Tibial artery (tissue), 4 donors: ENCODE measurements around the gene TAS1R1.

Source experiments
- DNase-seq, 2 donors: peaks; one replicate each; pipeline ENCODE4 v3.0.0-alpha.2; 2019
- H3K27ac ChIP-seq, 2 donors: fragments of 200-600 bp; sonication (generic) in 1 of 2; 1 replicate in 1 of 2; 2 replicates in 1 of 2; pipeline ENCODE4 v1.5.1; 2018 to 2019; ENCODE audit warnings: mild to moderate bottlenecking in 1 of 2
- H3K27me3 ChIP-seq, 2 donors: fragments of 200-600 bp; sonication (generic) in 1 of 2; one replicate each; pipeline versions ENCODE4 v1.5.1 to v1.6.0; 2016 to 2019
- H3K36me3 ChIP-seq, 3 donors: fragments of 200-600 bp; sonication (generic) in 2 of 3; one replicate each; pipeline ENCODE4 v1.5.1; 2016 to 2019; ENCODE audit warnings: mild to moderate bottlenecking in 2 of 3
- H3K4me1 ChIP-seq, 4 donors: fragments of 200-600 bp; sonication (generic) in 2 of 4; 1 replicate in 3 of 4; 2 replicates in 1 of 4; pipeline ENCODE4 v1.5.1; 2016 to 2019
- H3K4me3 ChIP-seq, 2 donors: fragments of 200-600 bp; sonication (generic) in 1 of 2; 1 replicate in 1 of 2; 2 replicates in 1 of 2; pipeline ENCODE4 v1.5.1; 2018 to 2019; ENCODE audit warnings: mild to moderate bottlenecking in 2 of 2
- H3K9me3 ChIP-seq, 3 donors: fragments of 200-600 bp; sonication (generic) in 1 of 3; one replicate each; pipeline ENCODE4 v1.5.1; 2016 to 2019
- CTCF ChIP-seq, 2 experiments: fragments of 200-600 bp in 1 of 2; fragments of 450-650 bp in 1 of 2; IDR thresholded peaks; one replicate each; pipeline ENCODE4 v1.5.1; 2017 to 2019; ENCODE audit warnings: antibody characterized with exemption in 2 of 2, mild to moderate bottlenecking in 1 of 2, moderate library complexity in 1 of 2
- intact Hi-C: fragments of 100-400 bp; cut with DNase I; formaldehyde crosslinking; loops from one replicate; pipeline ENCODE4 v1.15.0; 2023; ENCODE audit warnings: low total_unique reads

TAS1R1 gene

GRCh38 chr1:6523566-6523965, 31.5 kb upstream of the TAS1R1 start:
- intact Hi-C loops, result no loop called here
- no peak for DNase-seq
- peak; percentile 13 to 25 for TF ChIP-seq CTCF (IDR thresholded peaks at IDR 0.05)

GRCh38 chr1:6526316-6526715, 28.8 kb upstream of the TAS1R1 start:
- H3K9me3 ChIP-seq, result no peaks in the 10 kb centered on the region
- no peaks in the 10 kb centered on the region for H3K27me3 ChIP-seq
- H3K36me3 ChIP-seq, result peaks cover 44 to 76% (median 75%) of the 10 kb centered on the region in 3 donors
- H3K27ac ChIP-seq, result no peak overlapping the region
- no peak for TF ChIP-seq CTCF (IDR thresholded peaks at IDR 0.05)
- no peaks in the 10 kb centered on the region for H3K4me1 ChIP-seq
- intact Hi-C loops, result no loop called here
- DNase-seq, result no peak
- no peak overlapping the region for H3K4me3 ChIP-seq

More at GRCh38 chr1:6523566-6523965, 31.5 kb upstream of the TAS1R1 start:
- Histone ChIP-seq H3K9me3 (no peaks in the 10 kb centered on the region), H3K4me3 (no peak overlapping the region), H3K36me3 (peaks cover 29 to 49% (median 49%) of the 10 kb centered on the region in 3 donors), H3K4me1 (peaks cover 0 to 24% (median 21%) of the 10 kb centered on the region in 4 donors), H3K27me3 (no peaks in the 10 kb centered on the region), H3K27ac (no peak overlapping the region)

DNA sequence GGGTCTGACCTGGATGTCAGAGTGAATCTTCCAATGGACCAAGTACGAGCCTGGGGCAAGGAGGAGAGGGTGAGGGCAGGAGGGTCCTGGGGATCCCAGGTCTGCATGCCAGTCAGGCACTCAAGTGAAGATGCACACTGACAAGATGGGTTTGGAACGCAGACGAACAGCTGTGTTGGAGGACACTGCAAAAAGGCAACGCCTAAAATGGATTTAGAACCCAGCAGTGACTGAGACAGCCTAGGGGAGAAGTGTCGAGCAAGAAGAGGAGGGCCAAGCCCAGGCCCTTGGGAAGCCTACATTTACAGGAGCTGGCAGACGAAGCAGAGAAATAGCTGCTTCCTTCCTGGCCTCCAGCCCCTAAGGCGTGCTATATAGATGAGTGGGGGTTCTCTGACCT, 26.6 kb upstream of the TAS1R1 start:
- DNase-seq, result no peak
- peaks cover 66 to 97% (median 93%) of the 10 kb centered on the region in 3 donors for H3K36me3 ChIP-seq
- no peak for TF ChIP-seq CTCF (IDR thresholded peaks at IDR 0.05)
- H3K4me1 ChIP-seq, result no peaks in the 10 kb centered on the region
- no peaks in the 10 kb centered on the region for H3K9me3 ChIP-seq
- H3K27ac ChIP-seq, result no peak overlapping the region
- H3K27me3 ChIP-seq, result no peaks in the 10 kb centered on the region
- intact Hi-C loops, result no loop called here
- no peak overlapping the region for H3K4me3 ChIP-seq

DNA sequence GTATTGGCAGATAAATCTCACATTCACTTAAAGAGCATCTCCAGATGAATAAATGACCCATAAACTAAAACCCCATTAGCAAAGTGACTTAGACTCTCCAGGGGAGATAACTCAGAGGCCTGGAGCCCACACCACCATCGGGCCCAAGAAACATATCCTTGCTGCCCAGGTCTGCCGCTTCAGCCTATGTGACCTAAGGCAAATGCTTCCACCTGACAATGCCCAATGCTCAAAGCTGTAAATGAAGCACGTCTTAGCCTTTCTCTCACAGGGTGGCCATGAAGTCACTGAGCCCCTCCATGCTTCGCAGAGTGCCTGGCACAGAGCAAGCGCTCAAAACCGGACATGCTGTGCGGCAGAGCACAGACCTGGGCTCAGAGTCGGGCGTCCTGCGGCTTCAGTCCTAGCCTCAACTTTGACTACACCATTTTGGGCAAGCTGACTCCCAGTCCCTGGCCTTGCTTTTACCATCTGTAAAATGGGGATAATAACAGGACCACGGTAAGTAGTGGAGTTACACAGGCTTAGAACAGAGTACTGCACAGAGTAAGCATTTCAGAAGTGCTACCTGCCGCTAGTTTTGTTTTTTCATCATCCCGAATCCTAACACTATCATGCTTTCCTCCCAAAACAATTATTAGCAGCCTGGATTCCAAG, 24.5 kb upstream of the TAS1R1 start:
- peaks cover 70 to 94% (median 92%) of the 10 kb centered on the region in 3 donors for H3K36me3 ChIP-seq
- no peaks in the 10 kb centered on the region for H3K4me1 ChIP-seq
- no peak for TF ChIP-seq CTCF (IDR thresholded peaks at IDR 0.05)
- no peak overlapping the region for H3K27ac ChIP-seq
- H3K9me3 ChIP-seq, result no peaks in the 10 kb centered on the region
- DNase-seq, result no peak
- intact Hi-C loops, result no loop called here
- no peaks in the 10 kb centered on the region for H3K27me3 ChIP-seq
- no peak overlapping the region for H3K4me3 ChIP-seq

DNA sequence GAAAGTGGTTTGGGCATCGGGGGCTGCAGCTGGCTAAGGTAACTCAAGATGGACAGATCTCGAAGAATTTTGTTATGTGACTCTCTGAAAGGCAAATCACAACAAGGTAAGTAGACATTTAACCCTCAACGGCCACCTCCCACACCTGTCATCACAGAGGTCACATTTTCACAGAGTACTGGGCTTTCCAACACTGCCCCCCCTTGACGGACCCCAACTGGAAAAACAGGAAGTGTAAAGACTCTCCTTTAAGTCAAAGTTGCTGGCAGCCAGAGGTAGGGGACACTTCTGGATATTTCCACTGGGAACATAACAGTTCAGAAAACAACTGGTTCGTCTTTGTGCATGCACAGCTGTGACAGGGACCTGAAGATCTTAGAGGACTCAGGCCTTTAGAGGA, 23.1 kb upstream of the TAS1R1 start:
- intact Hi-C loops, result no loop called here
- no peak for TF ChIP-seq CTCF (IDR thresholded peaks at IDR 0.05)
- H3K4me1 ChIP-seq, result no peaks in the 10 kb centered on the region
- H3K36me3 ChIP-seq, result peaks cover 62 to 95% (median 82%) of the 10 kb centered on the region in 3 donors
- DNase-seq, result no peak
- H3K9me3 ChIP-seq, result no peaks in the 10 kb centered on the region
- no peak overlapping the region for H3K4me3 ChIP-seq
- no peak overlapping the region for H3K27ac ChIP-seq
- no peaks in the 10 kb centered on the region for H3K27me3 ChIP-seq
